SU-DHL-6 (cell line): ENCODE data around the gene KRT80.

Source experiments
- CTCF ChIP-seq: fragments of 200-600 bp; sonication (generic); IDR thresholded peaks from one replicate; pipeline ENCODE4 v1.5.1; 2017; ENCODE audit warnings: antibody characterized with exemption, mild to moderate bottlenecking, low read length, moderate library complexity; ENCODE audit not compliant: insufficient read depth, poor library complexity, severe bottlenecking
- EZH2phosphoT487 ChIP-seq: fragments of 200-600 bp; sonication (generic), shearing (Covaris generic); conservative IDR thresholded peaks from 2 replicates; pipeline ENCODE4 v1.6.1; 2018; ENCODE audit warnings: mild to moderate bottlenecking, antibody characterized with exemption, low read length, moderate library complexity, mixed read lengths

DNA sequence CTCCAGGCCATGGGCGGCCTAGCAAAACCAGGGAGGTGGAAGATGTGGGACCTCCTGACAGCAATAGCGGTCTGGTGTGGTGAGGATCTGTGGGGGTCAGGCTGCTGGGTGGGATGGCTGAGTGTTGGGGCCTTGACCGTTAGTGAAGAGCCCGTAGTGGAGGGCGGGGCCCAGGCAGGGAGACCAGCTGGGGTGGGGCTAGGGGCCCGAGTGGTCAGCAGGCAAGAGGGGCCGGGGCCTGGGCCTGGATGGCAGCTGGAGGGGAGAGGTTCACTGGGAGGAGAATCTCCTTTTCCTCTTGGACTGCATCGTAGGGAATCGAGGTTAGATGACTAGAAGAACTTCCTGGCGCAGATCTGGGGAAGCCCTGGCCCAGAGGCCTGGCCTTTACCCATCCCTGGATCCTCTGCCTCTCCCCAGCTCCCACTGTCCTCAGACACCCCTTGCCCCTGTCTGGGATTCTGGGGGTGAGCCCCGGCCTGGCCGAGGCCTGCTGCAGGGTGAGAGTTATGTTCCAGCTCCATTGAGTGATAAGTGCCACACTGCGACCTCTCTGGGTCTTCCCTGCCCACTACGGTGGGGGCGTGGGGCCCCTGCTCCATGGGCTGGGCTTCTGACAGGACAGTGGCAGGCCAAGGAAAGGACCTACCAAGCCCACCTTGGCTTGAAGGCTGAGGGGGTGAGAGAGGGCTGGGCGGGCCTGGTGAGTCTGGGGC lies 47.1 kb downstream of the KRT80 start:
- TF ChIP-seq CTCF (no peak), EZH2phosphoT487 (no peak)
